HEK293 (cell line): ENCODE data around the gene MIEF2.

Source experiments
- ZFP69B ChIP-seq: fragments of 450-650 bp; formaldehyde crosslinking; IDR thresholded peaks from 2 replicates; pipeline ENCODE4 v1.5.1; 2016; ENCODE audit warnings: missing biosample characterization, missing genetic modification characterization
- ZNF133 ChIP-seq: fragments of 450-650 bp; formaldehyde crosslinking; IDR thresholded peaks from 2 replicates; pipeline ENCODE4 v1.5.1; 2016; ENCODE audit warnings: missing biosample characterization, missing genetic modification characterization
- ZNF701 ChIP-seq: fragments of 450-650 bp; formaldehyde crosslinking; IDR thresholded peaks from 2 replicates; pipeline ENCODE4 v1.5.1; 2016; ENCODE audit warnings: missing biosample characterization, missing genetic modification characterization
- TF ChIP-seq, protein P1 (sequence below): fragments of 450-650 bp; formaldehyde crosslinking; IDR thresholded peaks from 2 replicates; pipeline ENCODE4 v1.5.1; 2016; ENCODE audit warnings: missing biosample characterization, missing genetic modification characterization, borderline replicate concordance
- TF ChIP-seq, protein P2 (sequence below): fragments of 450-650 bp; formaldehyde crosslinking; IDR thresholded peaks from 2 replicates; pipeline ENCODE4 v1.5.1; 2016; ENCODE audit warnings: missing biosample characterization, missing genetic modification characterization

DNA sequence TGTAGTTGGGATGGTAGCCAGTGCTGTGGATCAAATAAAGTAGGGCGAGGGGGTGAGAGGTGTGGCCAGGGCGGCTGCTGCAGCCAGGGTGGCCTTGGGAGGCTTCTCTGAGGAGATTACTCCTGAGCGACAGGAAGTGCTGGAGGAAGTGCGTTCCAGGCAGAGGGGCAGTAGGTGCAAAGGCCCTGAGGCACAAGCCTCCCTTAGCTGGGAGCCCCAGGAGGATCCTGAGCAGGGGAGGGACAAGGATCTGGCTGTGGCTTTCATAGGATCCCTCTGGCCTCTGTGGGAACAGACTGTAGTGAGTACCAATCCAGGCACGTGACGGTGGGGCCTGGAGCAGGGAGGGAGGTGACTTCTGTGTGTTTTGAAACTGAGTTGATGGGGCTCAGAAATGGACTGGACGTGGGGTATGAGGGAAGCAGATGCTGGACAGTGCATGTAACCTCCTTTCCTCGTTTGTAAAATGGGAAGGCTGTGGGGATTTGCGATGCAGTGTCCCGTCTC lies 32.2 kb upstream of the MIEF2 start:
- TF ChIP-seq, protein P1, sequence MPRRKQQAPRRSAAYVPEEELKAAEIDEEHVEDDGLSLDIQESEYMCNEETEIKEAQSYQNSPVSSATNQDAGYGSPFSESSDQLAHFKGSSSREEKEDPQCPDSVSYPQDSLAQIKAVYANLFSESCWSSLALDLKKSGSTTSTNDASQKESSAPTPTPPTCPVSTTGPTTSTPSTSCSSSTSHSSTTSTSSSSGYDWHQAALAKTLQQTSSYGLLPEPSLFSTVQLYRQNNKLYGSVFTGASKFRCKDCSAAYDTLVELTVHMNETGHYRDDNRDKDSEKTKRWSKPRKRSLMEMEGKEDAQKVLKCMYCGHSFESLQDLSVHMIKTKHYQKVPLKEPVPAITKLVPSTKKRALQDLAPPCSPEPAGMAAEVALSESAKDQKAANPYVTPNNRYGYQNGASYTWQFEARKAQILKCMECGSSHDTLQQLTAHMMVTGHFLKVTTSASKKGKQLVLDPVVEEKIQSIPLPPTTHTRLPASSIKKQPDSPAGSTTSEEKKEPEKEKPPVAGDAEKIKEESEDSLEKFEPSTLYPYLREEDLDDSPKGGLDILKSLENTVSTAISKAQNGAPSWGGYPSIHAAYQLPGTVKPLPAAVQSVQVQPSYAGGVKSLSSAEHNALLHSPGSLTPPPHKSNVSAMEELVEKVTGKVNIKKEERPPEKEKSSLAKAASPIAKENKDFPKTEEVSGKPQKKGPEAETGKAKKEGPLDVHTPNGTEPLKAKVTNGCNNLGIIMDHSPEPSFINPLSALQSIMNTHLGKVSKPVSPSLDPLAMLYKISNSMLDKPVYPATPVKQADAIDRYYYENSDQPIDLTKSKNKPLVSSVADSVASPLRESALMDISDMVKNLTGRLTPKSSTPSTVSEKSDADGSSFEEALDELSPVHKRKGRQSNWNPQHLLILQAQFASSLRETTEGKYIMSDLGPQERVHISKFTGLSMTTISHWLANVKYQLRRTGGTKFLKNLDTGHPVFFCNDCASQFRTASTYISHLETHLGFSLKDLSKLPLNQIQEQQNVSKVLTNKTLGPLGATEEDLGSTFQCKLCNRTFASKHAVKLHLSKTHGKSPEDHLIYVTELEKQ (tag by site-specific recombination): no peak
- TF ChIP-seq, protein P2, sequence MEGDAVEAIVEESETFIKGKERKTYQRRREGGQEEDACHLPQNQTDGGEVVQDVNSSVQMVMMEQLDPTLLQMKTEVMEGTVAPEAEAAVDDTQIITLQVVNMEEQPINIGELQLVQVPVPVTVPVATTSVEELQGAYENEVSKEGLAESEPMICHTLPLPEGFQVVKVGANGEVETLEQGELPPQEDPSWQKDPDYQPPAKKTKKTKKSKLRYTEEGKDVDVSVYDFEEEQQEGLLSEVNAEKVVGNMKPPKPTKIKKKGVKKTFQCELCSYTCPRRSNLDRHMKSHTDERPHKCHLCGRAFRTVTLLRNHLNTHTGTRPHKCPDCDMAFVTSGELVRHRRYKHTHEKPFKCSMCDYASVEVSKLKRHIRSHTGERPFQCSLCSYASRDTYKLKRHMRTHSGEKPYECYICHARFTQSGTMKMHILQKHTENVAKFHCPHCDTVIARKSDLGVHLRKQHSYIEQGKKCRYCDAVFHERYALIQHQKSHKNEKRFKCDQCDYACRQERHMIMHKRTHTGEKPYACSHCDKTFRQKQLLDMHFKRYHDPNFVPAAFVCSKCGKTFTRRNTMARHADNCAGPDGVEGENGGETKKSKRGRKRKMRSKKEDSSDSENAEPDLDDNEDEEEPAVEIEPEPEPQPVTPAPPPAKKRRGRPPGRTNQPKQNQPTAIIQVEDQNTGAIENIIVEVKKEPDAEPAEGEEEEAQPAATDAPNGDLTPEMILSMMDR (tag by site-specific recombination): no peak
- TF ChIP-seq ZFP69B (tag by site-specific recombination) (no peak), ZNF701 (tag by site-specific recombination) (no peak), ZNF133 (tag by site-specific recombination) (no peak)
